Breast epithelium (tissue), 3 donors: ENCODE results near the gene MST1R.

Source experiments
- CTCF ChIP-seq, 3 donors: fragments of 450-650 bp; IDR thresholded peaks; one replicate each; pipeline ENCODE4 v1.5.1; 2016 to 2017; ENCODE audit warnings: antibody characterized with exemption in 3 of 3, mild to moderate bottlenecking in 3 of 3, moderate library complexity in 3 of 3
- POLR2A ChIP-seq: fragments of 450-650 bp; IDR thresholded peaks from one replicate; pipeline ENCODE4 v1.6.1; 2016; ENCODE audit warnings: antibody characterized with exemption, mild to moderate bottlenecking, moderate library complexity
- POLR2AphosphoS5 ChIP-seq, 3 donors: sonication (generic); formaldehyde crosslinking; IDR thresholded peaks; one replicate each; pipeline ENCODE4 v1.6.1; 2017; ENCODE audit warnings: antibody characterized with exemption in 3 of 3

DNA sequence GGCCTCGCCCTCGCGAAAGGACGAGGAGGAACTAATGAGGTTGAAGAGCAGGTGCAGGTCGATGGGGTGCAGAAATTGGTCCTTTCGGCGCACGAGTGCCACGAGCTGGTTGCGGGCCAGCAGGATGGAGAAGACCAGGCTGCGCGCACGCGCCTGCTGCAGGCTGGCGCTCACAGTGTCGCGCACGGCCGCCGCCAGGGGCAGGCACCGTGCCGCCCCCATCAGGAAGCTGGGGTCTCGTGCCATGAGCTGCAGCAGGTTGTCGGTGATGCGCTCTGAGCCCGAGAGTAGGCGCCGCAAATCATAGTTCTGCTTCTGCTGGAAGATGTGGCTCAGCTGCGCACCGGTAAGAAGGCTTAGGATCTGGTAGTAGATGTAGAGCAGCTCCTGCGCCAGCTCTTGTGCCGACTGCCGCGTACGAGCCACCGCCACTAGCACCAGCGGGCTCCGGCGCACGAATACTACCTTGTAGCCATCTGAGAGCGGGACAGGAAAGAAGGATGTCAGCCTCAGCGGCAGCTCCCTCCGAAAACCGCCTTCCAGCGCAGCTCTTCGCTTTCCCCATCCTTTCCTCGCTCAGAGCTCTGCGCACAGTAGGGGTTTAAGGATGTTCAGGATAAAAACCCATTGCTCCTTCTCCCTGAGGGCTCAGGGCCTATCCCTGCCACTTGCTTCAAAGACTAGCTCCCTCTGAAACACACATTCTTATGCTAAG, 6.9 kb upstream of the MST1R start:
- no peak for TF ChIP-seq POLR2A
- TF ChIP-seq CTCF (IDR thresholded peaks at IDR 0.05): no peak
- TF ChIP-seq POLR2AphosphoS5 (IDR thresholded peaks at IDR 0.05): no peak
